GM19328 (cell line): ENCODE measurements around the gene SNCB.

ENCODE experiments used
- ATAC-seq: cut with Tn5 transposase; IDR thresholded peaks from one replicate; pipeline ENCODE4 v1.9.1; 2021; ENCODE audit warnings: mild to moderate bottlenecking, moderate library complexity; ENCODE audit not compliant: unreplicated experiment

Gene SNCB

GRCh38 chr5:176625512-176625911, 4.8 kb downstream of the SNCB start:
- ATAC-seq: no peak

GRCh38 chr5:176624938-176625337, 5.4 kb downstream of the SNCB start:
- no peak for ATAC-seq

- ATAC-seq: no peak
These were observed 6.2 kb downstream of the SNCB start for GRCh38 chr5:176624142-176624541.

DNA sequence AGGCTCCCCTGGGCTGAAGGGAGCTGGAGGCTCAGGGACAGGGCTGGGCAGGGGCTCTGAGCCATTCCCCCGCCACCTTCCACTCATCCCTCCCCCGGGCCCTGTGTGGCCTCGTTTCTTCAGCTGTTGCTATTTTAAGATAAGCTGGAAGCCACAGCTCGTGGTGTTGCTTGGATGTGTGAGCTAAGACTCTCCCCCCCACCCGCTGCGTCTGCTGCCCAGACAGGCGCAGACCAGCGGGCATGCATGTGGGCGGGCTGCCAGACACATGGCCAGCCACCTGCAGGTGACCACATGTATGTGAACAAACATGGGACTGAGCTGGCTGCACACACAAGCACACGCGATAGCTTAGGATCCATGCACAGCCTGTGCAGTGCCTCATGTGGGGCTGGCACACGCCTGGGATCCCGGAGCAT, 8.7 kb downstream of the SNCB start:
- no peak for ATAC-seq

GRCh38 chr5:176620333-176620981, 9.9 kb downstream of the SNCB start:
- no peak for ATAC-seq

DNA sequence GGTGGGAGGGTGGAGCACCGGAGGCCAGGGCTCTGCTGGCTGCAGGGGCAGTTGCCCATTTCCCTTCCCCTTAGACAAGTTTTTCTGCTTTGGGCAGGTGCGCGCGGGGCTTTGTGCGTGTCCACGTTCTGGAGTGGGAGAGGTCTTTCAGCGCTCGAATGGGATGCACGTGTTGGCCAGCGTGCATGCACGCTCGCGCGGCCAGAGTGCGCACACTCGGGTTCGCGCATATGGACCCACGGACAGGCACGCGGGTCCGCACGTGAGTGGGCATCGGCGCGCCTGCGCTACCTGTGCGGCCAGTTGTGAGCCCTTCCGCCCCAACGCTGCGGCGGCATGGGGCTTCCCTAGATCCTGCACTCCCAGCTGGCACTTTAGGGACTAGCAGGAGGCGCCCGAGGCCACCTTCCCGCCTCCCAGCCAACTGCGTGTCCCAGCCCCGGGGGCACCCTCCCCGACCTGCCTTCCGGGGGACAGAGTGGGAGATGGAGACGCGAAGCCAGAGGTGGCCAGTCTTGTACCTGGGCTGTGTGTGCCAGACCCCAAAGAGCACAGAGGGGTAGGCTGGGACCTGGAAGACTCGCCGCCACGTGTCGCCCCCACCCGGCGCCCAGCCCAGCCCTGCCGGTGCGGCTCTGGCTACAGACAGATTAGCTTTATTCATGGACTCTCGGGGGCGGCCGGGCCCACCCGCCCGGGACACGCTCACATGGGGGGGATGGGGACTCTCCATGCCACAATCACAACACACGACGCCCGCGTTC, 10.6 kb downstream of the SNCB start:
- ATAC-seq: no peak

DNA sequence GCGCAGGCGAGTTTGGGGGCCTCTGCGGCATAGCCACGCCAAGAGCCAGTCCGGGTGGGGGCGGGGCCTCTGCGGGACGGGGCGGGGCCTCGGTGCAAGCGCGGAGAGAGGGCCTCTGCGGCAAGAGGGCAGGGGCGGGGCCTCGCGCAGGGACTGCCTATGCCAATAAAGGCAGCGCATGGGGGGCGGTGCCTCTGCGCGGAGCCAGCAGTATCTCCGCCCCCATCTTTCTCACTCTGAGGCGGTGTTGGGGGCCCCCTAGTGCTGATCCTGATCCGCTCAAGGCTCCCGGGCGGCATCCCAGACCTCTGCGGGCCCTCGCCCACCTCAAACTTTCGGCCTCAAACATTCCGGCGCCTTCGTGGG, 11.1 kb downstream of the SNCB start:
- no peak for ATAC-seq

GRCh38 chr5:176618783-176619182, 11.6 kb downstream of the SNCB start:
- no peak for ATAC-seq

- ATAC-seq: no peak
These were observed 13.8 kb downstream of the SNCB start for GRCh38 chr5:176616511-176616910.

- no peak for ATAC-seq
These were observed 15.4 kb downstream of the SNCB start for GRCh38 chr5:176614805-176615478.

- ATAC-seq: no peak
These were observed 17.5 kb downstream of the SNCB start for GRCh38 chr5:176612855-176613254.

- no peak for ATAC-seq
These were observed 18.3 kb downstream of the SNCB start for GRCh38 chr5:176612008-176612407.

- ATAC-seq: no peak
These were observed 18.9 kb downstream of the SNCB start for GRCh38 chr5:176611435-176611834.

GRCh38 chr5:176610435-176610773, 19.9 kb downstream of the SNCB start:
- no peak for ATAC-seq

DNA sequence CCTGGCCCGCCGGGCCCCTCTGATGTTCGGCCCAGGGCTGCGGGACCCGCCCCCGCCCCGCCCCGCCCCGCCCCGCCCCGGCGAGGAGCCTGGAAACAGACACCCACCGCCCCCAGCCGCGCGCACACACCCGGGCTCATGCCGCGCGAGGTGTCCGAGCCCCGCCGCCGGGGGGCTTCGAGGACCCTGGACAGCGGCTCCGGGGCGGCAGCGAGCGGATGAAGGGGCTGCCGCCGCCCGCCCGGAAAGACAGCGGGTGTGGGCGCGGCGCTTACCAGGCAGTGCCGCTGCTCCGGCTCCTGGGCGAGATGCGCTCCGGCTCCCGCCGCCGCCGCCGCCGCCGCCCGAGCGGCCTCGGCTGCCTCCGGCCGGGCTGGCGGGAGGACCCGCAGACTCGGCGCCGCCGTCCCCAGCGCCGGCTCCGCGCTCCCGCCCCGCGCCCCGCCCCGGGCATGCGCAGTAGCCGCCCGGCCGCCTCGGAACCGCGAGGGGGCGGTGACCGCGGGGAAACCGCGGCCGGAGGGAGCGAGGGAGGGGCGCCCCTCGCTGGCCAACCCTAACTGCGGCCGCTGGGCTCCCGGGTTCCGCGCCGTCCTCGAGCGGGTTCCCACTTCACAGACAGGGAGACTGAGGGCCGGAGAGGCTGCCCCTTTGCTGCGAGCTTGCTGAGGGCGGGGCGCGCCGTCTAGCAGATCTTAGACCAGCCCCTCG, 20.5 kb downstream of the SNCB start, which contains the start of gene GPRIN1:
TSS of gene GPRIN1 (minus strand) at position 433 of the 711 bp plus-strand sequence. CDS start 10,322 bp downstream, outside the sequence.
- ATAC-seq: peak; percentile 82

DNA sequence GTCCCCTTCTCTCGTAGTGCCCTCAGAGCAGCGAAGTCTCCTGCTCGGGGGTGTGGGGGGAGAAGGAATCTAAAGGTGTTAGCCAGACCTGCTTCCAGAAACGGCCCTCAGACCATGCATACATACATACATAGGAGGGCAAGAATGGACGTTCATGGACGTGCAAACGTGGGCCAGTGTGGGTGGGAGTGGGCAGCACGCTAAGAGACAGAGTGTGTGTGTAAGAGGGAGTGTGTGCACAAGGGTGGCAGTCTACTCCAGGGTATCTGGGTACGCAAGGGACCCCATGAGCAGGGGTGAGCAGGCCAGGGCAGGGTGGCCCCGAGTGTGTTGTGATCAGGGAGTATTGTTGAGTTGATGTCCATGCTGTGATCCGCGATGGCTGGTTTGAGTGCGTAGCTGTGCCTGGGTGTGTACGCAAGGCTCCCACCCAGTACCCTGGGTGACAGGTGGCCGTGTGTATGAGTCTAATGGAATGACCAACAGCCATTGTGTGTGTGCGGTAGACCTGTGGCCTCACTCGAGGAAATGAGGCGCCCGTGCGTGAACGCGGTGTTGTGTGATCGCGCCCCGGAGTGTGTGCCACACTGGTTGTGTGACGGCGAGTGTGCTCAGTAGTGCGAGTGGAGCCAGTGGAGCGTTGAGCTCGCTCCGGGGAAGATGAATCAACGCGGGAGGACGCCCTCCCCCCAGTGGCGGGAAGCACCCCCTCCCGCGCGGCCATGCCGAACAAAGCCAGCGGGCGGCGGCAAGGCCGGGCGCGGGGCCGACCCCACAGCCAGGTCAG, 21.2 kb downstream of the SNCB start:
- ATAC-seq: peak; percentile 11

GRCh38 chr5:176608142-176608705, 22.1 kb downstream of the SNCB start:
- ATAC-seq: no peak

DNA sequence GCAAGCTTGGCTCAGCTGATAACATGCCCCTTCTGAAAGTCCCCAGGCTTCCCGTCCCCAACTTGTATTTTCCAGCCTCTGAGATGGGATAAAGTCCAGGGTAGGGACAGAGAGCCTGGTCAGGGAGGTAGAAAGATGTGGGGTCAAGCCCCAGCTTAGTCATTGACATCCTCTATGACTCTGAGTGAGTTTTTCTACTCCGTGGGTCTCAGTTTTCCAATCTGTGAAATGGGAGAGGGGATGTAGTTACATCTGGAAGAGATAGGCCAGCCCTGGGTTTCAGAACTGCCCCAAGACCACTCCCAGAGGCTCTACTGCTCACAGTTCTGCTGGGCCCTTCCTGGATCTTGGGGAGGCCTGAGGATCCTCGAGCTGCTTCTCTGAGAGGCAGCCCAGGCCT, 23.5 kb downstream of the SNCB start:
- no peak for ATAC-seq

GRCh38 chr5:176606032-176606431, 24.3 kb downstream of the SNCB start:
- no peak for ATAC-seq

GRCh38 chr5:176603091-176603490, 27.2 kb downstream of the SNCB start:
- no peak for ATAC-seq
